Colonic mucosa (tissue), 4 donors: ENCODE data around the gene OR2C3. TPM values are rescaled to one million over a fixed set of nuclear protein-coding genes. Genes with fewer than 3 reads are reported as not detected.

Source experiments
- DNase-seq: peaks from one replicate; pipeline ENCODE4 v3.0.0-alpha.2; 2020
- H3K27ac ChIP-seq: fragments of 200-600 bp; one replicate; pipeline ENCODE4 v1.8.0; 2021
- H3K27me3 ChIP-seq: fragments of 200-600 bp; one replicate; pipeline ENCODE4 v1.8.0; 2021
- H3K36me3 ChIP-seq: fragments of 200-600 bp; one replicate; pipeline ENCODE4 v1.8.0; 2021
- H3K4me1 ChIP-seq: fragments of 200-600 bp; one replicate; pipeline ENCODE4 v1.8.0; 2021; ENCODE audit warnings: mild to moderate bottlenecking
- H3K4me3 ChIP-seq: fragments of 200-600 bp; one replicate; pipeline ENCODE4 v1.8.0; 2021
- H3K9ac ChIP-seq, 2 donors: one replicate each; pipeline ENCODE4 v1.7.0; 2013; ENCODE audit warnings: control low read depth in 2 of 2, low read depth in 2 of 2, low read length in 2 of 2
- H3K9me3 ChIP-seq: fragments of 200-600 bp; one replicate; pipeline ENCODE4 v1.8.0; 2021
- CTCF ChIP-seq: fragments of 200-600 bp; IDR thresholded peaks from one replicate; pipeline ENCODE4 v1.8.0; 2022; ENCODE audit warnings: antibody characterized with exemption, mild to moderate bottlenecking
- intact Hi-C: fragments of 100-400 bp; cut with DNase I; formaldehyde crosslinking; loops from one replicate; pipeline ENCODE4 v1.14.1; 2022
- total RNA-seq, 2 donors: library from RNA; stranded (reverse); fragmentation: NEBNext Ultra II Directional in 1 of 2; extraction: Animal tissue kit (Norgen Biotek cat#: 25700) in 1 of 2; gene quantifications; one replicate each; pipeline ENCODE4 v1.2.1, GENCODE V29; 2021
- donor health status: healthy.
- donor health status: DM: no; HTN: no; CAD: no.
- donor health status: DM: no; HTN: no; CAD: no.

Gene OR2C3
- total RNA-seq, 2 donors from 2014 or later, result not detected

GRCh38 chr1:247548769-247549182 is 12.5 kb upstream of the OR2C3 start, which contains the start of gene GCSAML:
Gene GCSAML, plus strand, starts transcription at chr1:247549134. Its CDS starts 58 bp downstream, at chr1:247549192.
- Histone ChIP-seq H3K9me3 (no peaks in the 10 kb centered on the region), H3K27ac (no peak within 1 kb of the TSS), H3K9ac (no peak within 1 kb of the TSS)

DNA sequence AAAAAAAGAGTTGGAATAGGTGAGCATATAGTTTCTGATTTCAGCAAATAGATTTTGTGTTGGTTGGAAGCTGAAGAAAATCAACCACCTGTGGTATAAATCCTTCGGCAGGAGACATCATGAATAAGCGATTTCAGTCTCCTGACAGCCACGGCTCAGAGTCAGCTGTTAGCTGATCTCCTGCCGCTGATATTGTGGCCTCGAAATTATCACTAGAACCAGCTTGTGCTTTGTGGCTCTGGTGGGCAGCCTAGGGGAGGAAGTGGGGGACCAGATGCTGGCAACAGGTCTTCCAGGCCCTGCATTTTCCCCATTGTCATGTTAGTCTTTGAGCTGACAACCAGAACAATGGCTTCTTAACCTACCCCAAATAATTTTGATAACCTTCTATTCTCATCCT is 11.9 kb upstream of the OR2C3 start:
- TF ChIP-seq CTCF, result no peak

More at GRCh38 chr1:247548769-247549182, 12.5 kb upstream of the OR2C3 start, which contains the start of gene GCSAML:
- no peak for TF ChIP-seq CTCF
- intact Hi-C loops, result no loop called here
- Histone ChIP-seq H3K27me3 (no peaks in the 10 kb centered on the region), H3K4me1 (no peaks in the 10 kb centered on the region), H3K36me3 (no peaks in the 10 kb centered on the region), H3K4me3 (no peak within 1 kb of the TSS)
- no peak for DNase-seq

DNA sequence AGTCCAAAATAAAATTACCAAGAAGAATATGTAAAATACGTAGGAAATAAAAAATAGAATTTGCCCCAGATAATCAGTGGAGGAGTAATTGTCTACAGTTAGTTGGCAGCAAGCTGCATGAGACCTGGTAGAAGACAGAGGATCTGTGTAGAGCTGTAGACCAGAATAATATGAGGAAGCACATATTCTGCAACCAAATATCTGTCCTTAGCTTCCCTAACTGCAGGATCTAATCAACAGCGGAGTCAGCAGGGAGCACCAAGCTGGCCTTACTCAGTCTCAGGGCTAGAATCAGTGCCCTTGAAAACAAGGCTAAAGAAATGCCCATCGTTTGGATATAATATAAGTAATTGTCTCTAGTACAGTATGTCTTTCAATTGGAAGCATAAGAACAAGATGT is 6.6 kb upstream of the OR2C3 start:
- Histone ChIP-seq H3K27ac (no peak overlapping the region), H3K4me1 (no peaks in the 10 kb centered on the region), H3K36me3 (no peaks in the 10 kb centered on the region), H3K9ac (no peak overlapping the region), H3K4me3 (no peak overlapping the region), H3K27me3 (no peaks in the 10 kb centered on the region), H3K9me3 (no peaks in the 10 kb centered on the region)
- intact Hi-C loops, result no loop called here
- DNase-seq, result no peak
- TF ChIP-seq CTCF, result no peak

More for the DNA sequence above, 11.9 kb upstream of the OR2C3 start:
- DNase-seq, result no peak
- Histone ChIP-seq H3K36me3 (no peaks in the 10 kb centered on the region), H3K27ac (no peak overlapping the region), H3K9me3 (no peaks in the 10 kb centered on the region), H3K4me3 (no peak overlapping the region), H3K4me1 (no peaks in the 10 kb centered on the region), H3K27me3 (no peaks in the 10 kb centered on the region), H3K9ac (no peak overlapping the region)
- intact Hi-C loops, result no loop called here

GRCh38 chr1:247540581-247540980 is 4.3 kb upstream of the OR2C3 start:
- H3K4me3 ChIP-seq, result no peak overlapping the region
- no peaks in the 10 kb centered on the region for H3K36me3 ChIP-seq
- no peak for DNase-seq
- intact Hi-C loops, result no loop called here
- H3K9me3 ChIP-seq, result no peaks in the 10 kb centered on the region
- no peak overlapping the region for H3K9ac ChIP-seq
- no peaks in the 10 kb centered on the region for H3K4me1 ChIP-seq
- H3K27me3 ChIP-seq, result no peaks in the 10 kb centered on the region
- no peak overlapping the region for H3K27ac ChIP-seq
- no peak for TF ChIP-seq CTCF

DNA sequence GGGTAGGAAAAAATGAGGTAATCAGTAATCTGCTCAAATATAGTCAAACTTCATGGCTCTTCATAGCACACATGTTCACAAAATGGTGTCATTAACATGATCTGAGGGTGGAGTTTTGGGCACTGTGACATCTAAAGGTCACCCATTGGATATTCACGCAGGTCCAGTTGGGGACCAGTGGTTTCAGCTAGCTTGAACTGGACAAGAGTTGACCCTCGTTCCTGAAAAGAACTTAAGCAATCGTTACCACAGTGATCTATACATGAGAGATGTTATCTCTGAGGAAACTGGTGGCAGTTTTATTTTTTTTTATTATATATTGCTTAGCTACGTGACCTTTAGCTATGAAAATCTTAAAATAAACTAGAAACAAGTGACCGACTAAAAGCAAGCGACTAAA is 3.0 kb upstream of the OR2C3 start:
- H3K9me3 ChIP-seq, result no peaks in the 10 kb centered on the region
- H3K27me3 ChIP-seq, result no peaks in the 10 kb centered on the region
- H3K27ac ChIP-seq, result no peak overlapping the region
- no peaks in the 10 kb centered on the region for H3K36me3 ChIP-seq
- no peaks in the 10 kb centered on the region for H3K4me1 ChIP-seq
- H3K4me3 ChIP-seq, result no peak overlapping the region
- TF ChIP-seq CTCF, result no peak
- DNase-seq, result no peak
- H3K9ac ChIP-seq, result no peak overlapping the region
- intact Hi-C loops, result no loop called here
